ENCODE data around the gene AP3S2.

The AP3S2 gene

DNA sequence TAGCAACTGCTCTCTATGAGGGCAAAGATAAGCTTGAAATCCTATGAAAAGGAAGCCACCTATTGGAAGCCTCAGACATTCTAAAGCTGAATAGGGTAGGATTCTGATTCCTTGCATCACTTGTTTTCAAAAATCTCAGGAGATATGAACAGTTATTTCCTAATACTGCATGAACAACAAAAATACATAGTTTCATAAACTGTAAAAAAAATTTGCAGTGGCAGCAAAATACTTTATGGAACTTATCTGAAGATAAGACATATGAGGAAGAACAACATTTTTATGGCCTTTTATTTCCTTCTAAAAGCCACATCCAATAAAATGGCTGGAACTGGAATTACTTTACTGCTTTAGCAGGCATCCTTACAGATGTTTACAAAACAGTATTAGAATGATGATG is 29.9 kb downstream of the AP3S2 start:
- Histone ChIP-seq H3K4me3 (ENCODE audit: insufficient read depth, low read length, poor library complexity, severe bottlenecking) (no peak overlapping the region), H3K79me2 (ENCODE audit: insufficient read depth, low read length) (no peaks in the 10 kb centered on the region), H3K27me3 (ENCODE audit: low read length) (no peaks in the 10 kb centered on the region), H3K9ac (ENCODE audit: low read length) (no peak overlapping the region), H4K20me1 (ENCODE audit: low read depth, low read length) (no peaks in the 10 kb centered on the region), H3K27ac (ENCODE audit: low read depth, low read length) (no peak overlapping the region), H2AFZ (ENCODE audit: low read depth, low read length, severe bottlenecking) (no peak overlapping the region), H3K4me2 (ENCODE audit: low read depth, low read length, poor library complexity, severe bottlenecking) (no peak overlapping the region), H3K9me2 (replicated peaks; ENCODE audit: insufficient read depth, low read length) (no peaks in the 10 kb centered on the region), H3F3A (ENCODE audit: insufficient read depth) (no peaks in the 10 kb centered on the region), H3K9me3 (ENCODE audit: insufficient read depth, low read length) (no peaks in the 10 kb centered on the region), H3K36me3 (ENCODE audit: low read length) (no peaks in the 10 kb centered on the region)
- no peak for TF ChIP-seq EZH2phosphoT487 (conservative IDR thresholded peaks at IDR 0.05; ENCODE audit: low read length)
- TF ChIP-seq, protein P1, sequence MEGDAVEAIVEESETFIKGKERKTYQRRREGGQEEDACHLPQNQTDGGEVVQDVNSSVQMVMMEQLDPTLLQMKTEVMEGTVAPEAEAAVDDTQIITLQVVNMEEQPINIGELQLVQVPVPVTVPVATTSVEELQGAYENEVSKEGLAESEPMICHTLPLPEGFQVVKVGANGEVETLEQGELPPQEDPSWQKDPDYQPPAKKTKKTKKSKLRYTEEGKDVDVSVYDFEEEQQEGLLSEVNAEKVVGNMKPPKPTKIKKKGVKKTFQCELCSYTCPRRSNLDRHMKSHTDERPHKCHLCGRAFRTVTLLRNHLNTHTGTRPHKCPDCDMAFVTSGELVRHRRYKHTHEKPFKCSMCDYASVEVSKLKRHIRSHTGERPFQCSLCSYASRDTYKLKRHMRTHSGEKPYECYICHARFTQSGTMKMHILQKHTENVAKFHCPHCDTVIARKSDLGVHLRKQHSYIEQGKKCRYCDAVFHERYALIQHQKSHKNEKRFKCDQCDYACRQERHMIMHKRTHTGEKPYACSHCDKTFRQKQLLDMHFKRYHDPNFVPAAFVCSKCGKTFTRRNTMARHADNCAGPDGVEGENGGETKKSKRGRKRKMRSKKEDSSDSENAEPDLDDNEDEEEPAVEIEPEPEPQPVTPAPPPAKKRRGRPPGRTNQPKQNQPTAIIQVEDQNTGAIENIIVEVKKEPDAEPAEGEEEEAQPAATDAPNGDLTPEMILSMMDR (IDR thresholded peaks at IDR 0.05; ENCODE audit: insufficient read depth, low read length, poor library complexity, severe bottlenecking) = no peak

DNA sequence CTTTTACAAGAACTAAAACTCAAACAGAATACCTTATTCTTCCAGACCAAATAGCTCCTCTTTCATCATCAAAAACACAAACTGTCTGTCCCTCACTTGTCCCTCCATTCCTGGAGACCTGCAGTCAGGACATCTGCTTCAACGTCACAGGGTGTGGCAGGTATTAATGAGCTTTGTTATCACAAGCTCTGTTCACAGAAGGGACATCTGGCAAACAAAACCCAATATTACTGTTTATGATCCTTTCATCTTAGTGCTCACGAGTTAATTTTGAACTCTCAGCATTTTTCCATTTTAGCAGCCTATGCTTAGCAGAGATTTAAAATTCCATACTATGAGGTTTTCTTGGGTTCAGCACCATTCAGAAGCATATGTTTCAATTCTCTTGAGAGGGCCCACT is 32.9 kb downstream of the AP3S2 start:
- no peaks in the 10 kb centered on the region for H3F3A ChIP-seq (ENCODE audit: insufficient read depth)
- no peak overlapping the region for H3K4me2 ChIP-seq (ENCODE audit: low read depth, low read length, poor library complexity, severe bottlenecking)
- H3K79me2 ChIP-seq (ENCODE audit: insufficient read depth, low read length) = no peaks in the 10 kb centered on the region

GRCh38 chr15:89860431-89860830 is 33.4 kb downstream of the AP3S2 start:
- H3K9ac ChIP-seq (ENCODE audit: low read length) = no peak overlapping the region
- H3K4me2 ChIP-seq (ENCODE audit: low read depth, low read length, poor library complexity, severe bottlenecking) = no peak overlapping the region
- no peak overlapping the region for H2AFZ ChIP-seq (ENCODE audit: low read depth, low read length, severe bottlenecking)
- H3K4me3 ChIP-seq (ENCODE audit: insufficient read depth, low read length, poor library complexity, severe bottlenecking) = no peak overlapping the region
- no peaks in the 10 kb centered on the region for H3K9me3 ChIP-seq (ENCODE audit: insufficient read depth, low read length)
- H3K79me2 ChIP-seq (ENCODE audit: insufficient read depth, low read length) = no peaks in the 10 kb centered on the region
- H3F3A ChIP-seq (ENCODE audit: insufficient read depth) = no peaks in the 10 kb centered on the region
- no peaks in the 10 kb centered on the region for H3K27me3 ChIP-seq (ENCODE audit: low read length)
- no peaks in the 10 kb centered on the region for H3K36me3 ChIP-seq (ENCODE audit: low read length)
- H3K9me2 ChIP-seq (replicated peaks; ENCODE audit: insufficient read depth, low read length) = no peaks in the 10 kb centered on the region
- TF ChIP-seq, protein P1 (IDR thresholded peaks at IDR 0.05; ENCODE audit: insufficient read depth, low read length, poor library complexity, severe bottlenecking) = no peak
- TF ChIP-seq EZH2phosphoT487 (conservative IDR thresholded peaks at IDR 0.05; ENCODE audit: low read length) = no peak
- no peak overlapping the region for H3K27ac ChIP-seq (ENCODE audit: low read depth, low read length)
- H4K20me1 ChIP-seq (ENCODE audit: low read depth, low read length) = no peaks in the 10 kb centered on the region

More for the DNA sequence above, 32.9 kb downstream of the AP3S2 start:
- TF ChIP-seq, protein P1 (IDR thresholded peaks at IDR 0.05; ENCODE audit: insufficient read depth, low read length, poor library complexity, severe bottlenecking) = no peak
- no peak for TF ChIP-seq EZH2phosphoT487 (conservative IDR thresholded peaks at IDR 0.05; ENCODE audit: low read length)
- Histone ChIP-seq H3K9ac (ENCODE audit: low read length) (no peak overlapping the region), H3K27me3 (ENCODE audit: low read length) (no peaks in the 10 kb centered on the region), H3K4me3 (ENCODE audit: insufficient read depth, low read length, poor library complexity, severe bottlenecking) (no peak overlapping the region), H4K20me1 (ENCODE audit: low read depth, low read length) (no peaks in the 10 kb centered on the region), H3K36me3 (ENCODE audit: low read length) (no peaks in the 10 kb centered on the region), H3K27ac (ENCODE audit: low read depth, low read length) (no peak overlapping the region), H3K9me3 (ENCODE audit: insufficient read depth, low read length) (no peaks in the 10 kb centered on the region), H3K9me2 (replicated peaks; ENCODE audit: insufficient read depth, low read length) (no peaks in the 10 kb centered on the region), H2AFZ (ENCODE audit: low read depth, low read length, severe bottlenecking) (no peak overlapping the region)
